Spleen (tissue), 11 donors: Measurements from ENCODE around the gene MXRA7. TPM values are rescaled to one million over a fixed set of nuclear protein-coding genes. Genes with fewer than 3 reads are reported as not detected.

Experiments
- DNase-seq: peaks from one replicate; pipeline ENCODE4 v3.0.0-alpha.2; 2020
- H3K27ac ChIP-seq, 8 donors: fragments of 200-600 bp; sonication (generic) in 7 of 8; 1 replicate in 4 of 8; 2 replicates in 4 of 8; pipeline versions ENCODE4 v1.5.0 to v1.8.0; 2016 to 2021; ENCODE audit warnings: inconsistent platforms in 4 of 8, mild to moderate bottlenecking in 4 of 8, moderate library complexity in 1 of 8
- H3K27me3 ChIP-seq, 7 donors: fragments of 200-600 bp; sonication (generic) in 6 of 7; replicated peaks in 1 of 7; 1 replicate in 4 of 7; 2 replicates in 3 of 7; pipeline versions ENCODE4 v1.5.0 to v1.8.0; 2016 to 2021; ENCODE audit warnings: inconsistent platforms in 3 of 7, mild to moderate bottlenecking in 1 of 7
- H3K36me3 ChIP-seq, 6 donors: fragments of 200-600 bp; sonication (generic) in 5 of 6; 1 replicate in 4 of 6; 2 replicates in 2 of 6; pipeline versions ENCODE4 v1.5.0 to v1.8.0; 2016 to 2021; ENCODE audit warnings: inconsistent platforms in 2 of 6
- H3K4me1 ChIP-seq, 6 donors: fragments of 200-600 bp; sonication (generic) in 5 of 6; 1 replicate in 3 of 6; 2 replicates in 3 of 6; pipeline versions ENCODE4 v1.5.0 to v1.8.0; 2016 to 2021; ENCODE audit warnings: inconsistent platforms in 3 of 6
- H3K4me3 ChIP-seq, 8 donors: fragments of 200-600 bp; sonication (generic) in 7 of 8; 1 replicate in 4 of 8; 2 replicates in 4 of 8; pipeline versions ENCODE4 v1.5.0 to v1.8.0; 2016 to 2021; ENCODE audit warnings: inconsistent platforms in 4 of 8, mild to moderate bottlenecking in 4 of 8, moderate library complexity in 2 of 8
- H3K9me3 ChIP-seq, 8 donors: fragments of 200-600 bp; sonication (generic) in 7 of 8; 1 replicate in 4 of 8; 2 replicates in 4 of 8; pipeline versions ENCODE4 v1.5.0 to v1.8.0; 2016 to 2021; ENCODE audit warnings: inconsistent platforms in 4 of 8
- CTCF ChIP-seq, 11 experiments: fragments of 200-600 bp in 7 of 11; fragments of 450-650 bp in 4 of 11; sonication (generic) in 4 of 11; IDR thresholded peaks in 8 of 11; conservative IDR thresholded peaks in 3 of 11; 1 replicate in 7 of 11; 2 replicates in 4 of 11; pipeline versions ENCODE4 v1.4.0 to v1.8.0; 2016 to 2021; ENCODE audit warnings: antibody characterized with exemption in 11 of 11, inconsistent platforms in 4 of 11, mild to moderate bottlenecking in 1 of 11
- POLR2A ChIP-seq, 3 donors: fragments of 450-650 bp; IDR thresholded peaks; one replicate each; pipeline ENCODE4 v1.5.1; 2017; ENCODE audit warnings: antibody characterized with exemption in 3 of 3, mild to moderate bottlenecking in 1 of 3
- POLR2AphosphoS5 ChIP-seq, 3 donors: sonication (generic); formaldehyde crosslinking; IDR thresholded peaks; one replicate each; pipeline ENCODE4 v1.5.1; 2017; ENCODE audit warnings: antibody characterized with exemption in 3 of 3
- WGBS, 5 donors: extraction: QIAGEN DNeasy Blood & Tissue Kit in 3 of 5; methylation state at CpG; one replicate each; pipeline versions ENCODE4 v1.1.5 to v1.1.7; 2013 to 2018; 5-methylcytosine and 5-hydroxymethylcytosine counted together
- intact Hi-C: fragments of 100-400 bp; cut with DNase I; formaldehyde crosslinking; loops from one replicate; pipeline ENCODE4 v1.15.0; 2023; ENCODE audit warnings: low total_unique reads
- polyA plus RNA-seq, 3 donors: library from polyadenylated mRNA; stranded (reverse); fragments of 200-250 nt; gene quantifications; one replicate each; pipeline ENCODE4 v1.2.1, GENCODE V29; 2013
- total RNA-seq, 7 donors: library from RNA; depleted of rRNA in 3 of 7; stranded (reverse); fragments of >200 nt in 3 of 7; fragmentation: NEBNext Ultra II Directional in 4 of 7; extraction: Animal tissue kit (Norgen Biotek cat#: 25700) in 4 of 7; gene quantifications; one replicate each; pipeline versions ENCODE4 v1.1.0 to v1.2.1, GENCODE V29; 2016 to 2021
- donor health status: healthy with polysubstance abuse.
- donor health status: DM: no; HTN: no; CAD: no; lungs with moderate emphysema.
- donor health status: DM: no; HTN: no; CAD: no.
- donor health status: Bipolar disorder and iron deficiency.
- donor health status: healthy.
- donor health status: DM: no; HTN: no; CAD: no.
- donor health status: DM: yes; HTN: yes; CAD: no.

The MXRA7 gene
- total and polyA plus RNA-seq, 10 donors: 37.8 to 172 (median 117) TPM

- 60 to 83% (median 74%) methylated on average over 6 of the region's 6 CpGs for WGBS, 5 donors
- intact Hi-C loops: no loop called here
- TF ChIP-seq CTCF (IDR thresholded peaks at IDR 0.05 in 8 of 11, conservative IDR thresholded peaks at IDR 0.05 in 3 of 11) (no peak), POLR2A (IDR thresholded peaks at IDR 0.05) (no peak), POLR2AphosphoS5 (IDR thresholded peaks at IDR 0.05) (no peak)
These were observed 67.8 kb downstream of the MXRA7 start for GRCh38 chr17:76642994-76643393.

GRCh38 chr17:76642032-76642561, 68.7 kb downstream of the MXRA7 start:
- Histone ChIP-seq H3K9me3 (peaks cover 0 to 18% (median 16%) of the 10 kb centered on the region in 8 donors), H3K27ac (peak overlapping the region in 6 of 8 donors; percentile 43 to 77 (median 70)), H3K36me3 (no peaks in the 10 kb centered on the region), H3K4me1 (peaks cover 0 to 34% (median 9%) of the 10 kb centered on the region in 6 donors), H3K4me3 (peak overlapping the region in 6 of 8 donors; percentile 5 to 62 (median 18)), H3K27me3 (no peaks in the 10 kb centered on the region)
- no peak for TF ChIP-seq CTCF (IDR thresholded peaks at IDR 0.05 in 8 of 11, conservative IDR thresholded peaks at IDR 0.05 in 3 of 11)
- no peak for TF ChIP-seq POLR2A (IDR thresholded peaks at IDR 0.05)
- TF ChIP-seq POLR2AphosphoS5 (IDR thresholded peaks at IDR 0.05): no peak
- intact Hi-C loops: no loop called here
- 76 to 86% (median 83%) methylated on average over 5 of the region's 5 CpGs for WGBS, 5 donors
- no peak for DNase-seq

More at GRCh38 chr17:76642994-76643393, 67.8 kb downstream of the MXRA7 start:
- DNase-seq: no peak
- no peaks in the 10 kb centered on the region for H3K36me3 ChIP-seq
- H3K4me1 ChIP-seq: peaks cover 0 to 34% (median 9%) of the 10 kb centered on the region in 6 donors
- peak overlapping the region in 7 of 8 donors; percentile 39 to 77 (median 68) for H3K27ac ChIP-seq
- H3K9me3 ChIP-seq: peaks cover 0 to 24% (median 21%) of the 10 kb centered on the region in 8 donors
- H3K27me3 ChIP-seq: peaks cover 0 to 4% (median 0%) of the 10 kb centered on the region in 7 donors
- H3K4me3 ChIP-seq: peak overlapping the region in 7 of 8 donors; percentile 2 to 62 (median 18)

GRCh38 chr17:76641501-76641900, 69.3 kb downstream of the MXRA7 start:
- peak overlapping the region in 4 of 8 donors; percentile 6 to 62 (median 28) for H3K4me3 ChIP-seq
- peaks cover 0 to 12% (median 10%) of the 10 kb centered on the region in 8 donors for H3K9me3 ChIP-seq
- H3K27ac ChIP-seq: peak overlapping the region in 5 of 8 donors; percentile 38 to 76 (median 62)
- peaks cover 0 to 34% (median 9%) of the 10 kb centered on the region in 6 donors for H3K4me1 ChIP-seq
- no peaks in the 10 kb centered on the region for H3K27me3 ChIP-seq
- H3K36me3 ChIP-seq: no peaks in the 10 kb centered on the region
- no peak for TF ChIP-seq POLR2A (IDR thresholded peaks at IDR 0.05)
- TF ChIP-seq POLR2AphosphoS5 (IDR thresholded peaks at IDR 0.05): no peak
- TF ChIP-seq CTCF (IDR thresholded peaks at IDR 0.05 in 8 of 11, conservative IDR thresholded peaks at IDR 0.05 in 3 of 11): no peak
- no peak for DNase-seq
- intact Hi-C loops: no loop called here
- 42 to 73% (median 44%) methylated on average over 3 of the region's 3 CpGs for WGBS, 5 donors

- no peaks in the 10 kb centered on the region for H3K36me3 ChIP-seq
- peaks cover 0 to 5% (median 4%) of the 10 kb centered on the region in 8 donors for H3K9me3 ChIP-seq
- DNase-seq: no peak
- H3K27me3 ChIP-seq: no peaks in the 10 kb centered on the region
- intact Hi-C loops: no loop called here
- WGBS, 5 donors: 47 to 65% (median 55%) methylated on average over 6 of the region's 6 CpGs
- peak overlapping the region in 4 of 8 donors; percentile 6 to 62 (median 24) for H3K4me3 ChIP-seq
- H3K4me1 ChIP-seq: peaks cover 0 to 34% (median 9%) of the 10 kb centered on the region in 6 donors
- no peak for TF ChIP-seq CTCF (IDR thresholded peaks at IDR 0.05 in 8 of 11, conservative IDR thresholded peaks at IDR 0.05 in 3 of 11)
- TF ChIP-seq POLR2AphosphoS5 (IDR thresholded peaks at IDR 0.05): no peak
- no peak for TF ChIP-seq POLR2A (IDR thresholded peaks at IDR 0.05)
- peak overlapping the region in 7 of 8 donors; percentile 26 to 76 (median 54) for H3K27ac ChIP-seq
These were observed 70.0 kb downstream of the MXRA7 start for GRCh38 chr17:76640550-76641380.
